Suprapubic skin (tissue), 4 donors: ENCODE measurements around the gene LITAFD. TPM values are rescaled to one million over a fixed set of nuclear protein-coding genes. Genes with fewer than 3 reads are reported as not detected.
"Not testable (repeated sequence)": the region's sequence is repeated elsewhere in the genome, so short reads cannot be mapped to it uniquely, and the experiment has no call there.

ENCODE experiments used
- DNase-seq, 2 donors: peaks; one replicate each; pipeline ENCODE4 v3.0.0-alpha.2; 2019; ENCODE audit warnings: low spot score in 2 of 2
- H3K27ac ChIP-seq: fragments of 200-600 bp; sonication (generic); one replicate; pipeline ENCODE4 v1.5.1; 2019
- H3K27me3 ChIP-seq: fragments of 200-600 bp; sonication (generic); one replicate; pipeline ENCODE4 v1.5.1; 2019
- H3K36me3 ChIP-seq: fragments of 200-600 bp; sonication (generic); one replicate; pipeline ENCODE4 v1.5.1; 2019
- H3K4me1 ChIP-seq: fragments of 200-600 bp; sonication (generic); one replicate; pipeline ENCODE4 v1.5.1; 2019
- H3K4me3 ChIP-seq: fragments of 200-600 bp; sonication (generic); one replicate; pipeline ENCODE4 v1.5.1; 2019; ENCODE audit warnings: mild to moderate bottlenecking
- H3K9me3 ChIP-seq: fragments of 200-600 bp; sonication (generic); one replicate; pipeline ENCODE4 v1.5.1; 2019
- EP300 ChIP-seq: sonication (generic); formaldehyde crosslinking; IDR thresholded peaks from one replicate; pipeline ENCODE4 v1.6.1; 2017; ENCODE audit warnings: antibody characterized with exemption
- POLR2A ChIP-seq, 2 donors: fragments of 450-650 bp; IDR thresholded peaks; one replicate each; pipeline ENCODE4 v1.6.1; 2017; ENCODE audit warnings: antibody characterized with exemption in 2 of 2, mild to moderate bottlenecking in 2 of 2, moderate library complexity in 2 of 2
- POLR2AphosphoS5 ChIP-seq, 3 donors: sonication (generic); formaldehyde crosslinking; IDR thresholded peaks; one replicate each; pipeline ENCODE4 v1.6.1; 2017; ENCODE audit warnings: antibody characterized with exemption in 3 of 3
- WGBS: methylation state at CpG from one replicate; pipeline ENCODE4 v1.1.5; 2018; 5-methylcytosine and 5-hydroxymethylcytosine counted together
- total RNA-seq, 4 donors: library from RNA; depleted of rRNA; stranded (reverse); fragments of >200 nt; gene quantifications; one replicate each; pipeline ENCODE4 v1.1.0, GENCODE V29; 2016
- TF ChIP-seq, protein P1 (sequence below), 2 donors: fragments of 200-600 bp in 1 of 2; fragments of 450-650 bp in 1 of 2; sonication (generic) in 1 of 2; IDR thresholded peaks; one replicate each; pipeline ENCODE4 v1.5.1; 2016 to 2019; ENCODE audit warnings: antibody characterized with exemption in 2 of 2, mild to moderate bottlenecking in 1 of 2, moderate library complexity in 1 of 2

Gene LITAFD
- total RNA-seq, 4 donors from 2014 or later = not detected

DNA sequence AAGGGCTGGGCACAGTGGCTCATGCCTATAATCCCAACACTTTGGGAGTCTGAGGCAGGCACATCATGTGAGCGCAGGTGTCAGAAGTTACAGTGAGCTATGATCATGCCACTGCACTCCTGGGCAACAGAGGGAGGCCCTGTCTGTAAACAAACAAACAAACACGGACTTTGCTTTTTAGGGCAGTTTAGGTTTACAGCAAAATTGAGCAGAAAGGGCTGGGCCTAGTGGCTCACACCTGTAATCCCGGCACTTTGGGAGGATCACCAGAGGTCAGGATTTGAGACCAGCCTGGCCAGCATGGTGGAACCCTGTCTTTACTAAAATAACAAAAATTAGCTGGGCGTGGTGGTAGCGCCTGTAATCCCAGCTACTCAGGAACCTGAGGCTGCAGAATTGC, 10.1 kb upstream of the LITAFD start:
- TF ChIP-seq POLR2A (IDR thresholded peaks at IDR 0.05) (no peak), POLR2AphosphoS5 (IDR thresholded peaks at IDR 0.05) (no peak), EP300 (no peak)
- Histone ChIP-seq H3K4me1 (peaks cover 31% of the 10 kb centered on the region), H3K27ac (no peak overlapping the region), H3K4me3 (no peak overlapping the region), H3K9me3 (no peaks in the 10 kb centered on the region), H3K36me3 (no peaks in the 10 kb centered on the region), H3K27me3 (no peaks in the 10 kb centered on the region)
- no peak for DNase-seq
- 94% methylated on average over 5 of the region's 5 CpGs for WGBS

DNA sequence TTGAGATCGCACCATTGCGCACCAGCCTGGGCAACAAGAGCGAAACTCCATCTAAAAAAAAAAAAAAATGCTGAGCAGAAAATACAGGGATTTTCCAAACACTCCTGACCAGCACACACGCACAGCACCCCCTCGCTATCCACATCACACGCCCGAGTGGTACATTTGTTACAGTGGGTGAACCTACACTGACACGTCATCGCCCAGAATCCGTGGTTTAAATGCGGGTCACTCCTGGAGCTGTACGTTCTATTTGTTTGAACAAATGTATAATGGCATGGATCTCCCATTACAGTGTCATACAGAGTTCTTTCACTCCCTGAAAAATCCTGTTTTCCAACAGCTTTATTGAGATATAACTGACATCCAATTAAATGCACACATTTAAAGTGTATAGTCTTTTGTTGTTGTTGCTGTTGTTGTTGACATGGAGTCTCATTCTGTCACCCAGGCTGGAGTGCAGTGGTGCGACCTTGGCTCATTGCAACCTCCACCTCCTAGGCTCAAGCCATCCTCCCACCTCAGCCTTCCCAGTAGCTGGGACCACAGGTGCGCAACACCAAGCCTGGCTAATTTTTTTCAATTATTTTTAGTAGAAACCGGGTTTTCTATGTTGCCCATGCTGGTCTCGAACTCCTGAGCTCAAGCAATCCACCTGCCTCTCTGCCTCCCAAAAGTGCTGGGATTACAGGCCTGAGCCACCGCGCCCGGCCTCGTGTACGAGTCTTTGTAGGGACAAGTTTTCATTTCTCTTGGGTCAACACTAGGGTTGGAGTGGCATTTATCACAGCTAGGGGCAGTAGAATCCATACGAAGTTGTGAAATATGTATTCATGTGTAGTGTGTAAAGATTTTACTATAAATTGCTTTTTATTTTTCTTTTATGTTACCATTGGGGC, 8.9 kb upstream of the LITAFD start:
- no peak for DNase-seq
- Histone ChIP-seq H3K4me3 (no peak overlapping the region), H3K36me3 (no peaks in the 10 kb centered on the region), H3K27ac (no peak overlapping the region), H3K27me3 (no peaks in the 10 kb centered on the region), H3K9me3 (no peaks in the 10 kb centered on the region), H3K4me1 (peaks cover 23% of the 10 kb centered on the region)
- WGBS = 89% methylated on average over 22 of the region's 22 CpGs
- TF ChIP-seq POLR2AphosphoS5 (IDR thresholded peaks at IDR 0.05) (no peak), POLR2A (IDR thresholded peaks at IDR 0.05) (no peak)
- TF ChIP-seq, protein P1, sequence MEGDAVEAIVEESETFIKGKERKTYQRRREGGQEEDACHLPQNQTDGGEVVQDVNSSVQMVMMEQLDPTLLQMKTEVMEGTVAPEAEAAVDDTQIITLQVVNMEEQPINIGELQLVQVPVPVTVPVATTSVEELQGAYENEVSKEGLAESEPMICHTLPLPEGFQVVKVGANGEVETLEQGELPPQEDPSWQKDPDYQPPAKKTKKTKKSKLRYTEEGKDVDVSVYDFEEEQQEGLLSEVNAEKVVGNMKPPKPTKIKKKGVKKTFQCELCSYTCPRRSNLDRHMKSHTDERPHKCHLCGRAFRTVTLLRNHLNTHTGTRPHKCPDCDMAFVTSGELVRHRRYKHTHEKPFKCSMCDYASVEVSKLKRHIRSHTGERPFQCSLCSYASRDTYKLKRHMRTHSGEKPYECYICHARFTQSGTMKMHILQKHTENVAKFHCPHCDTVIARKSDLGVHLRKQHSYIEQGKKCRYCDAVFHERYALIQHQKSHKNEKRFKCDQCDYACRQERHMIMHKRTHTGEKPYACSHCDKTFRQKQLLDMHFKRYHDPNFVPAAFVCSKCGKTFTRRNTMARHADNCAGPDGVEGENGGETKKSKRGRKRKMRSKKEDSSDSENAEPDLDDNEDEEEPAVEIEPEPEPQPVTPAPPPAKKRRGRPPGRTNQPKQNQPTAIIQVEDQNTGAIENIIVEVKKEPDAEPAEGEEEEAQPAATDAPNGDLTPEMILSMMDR (IDR thresholded peaks at IDR 0.05) = no peak

DNA sequence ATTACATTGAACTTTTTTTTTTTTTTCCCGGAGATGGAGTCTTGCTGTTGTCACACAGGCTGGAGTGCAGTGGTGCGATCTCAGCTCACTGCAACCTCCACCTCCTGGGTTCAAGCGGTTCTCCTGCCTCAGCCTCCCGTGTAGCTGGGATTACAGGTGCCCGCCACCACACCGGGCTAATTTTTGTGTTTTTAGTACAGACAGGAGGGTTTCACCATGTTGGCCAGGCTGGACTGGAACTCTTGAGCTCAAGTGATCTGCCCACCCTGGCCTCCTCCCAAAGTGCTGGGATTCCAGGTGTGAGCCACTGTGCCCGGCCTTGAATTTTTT, 8.3 kb upstream of the LITAFD start:
- not testable (repeated sequence) for DNase-seq, H3K4me3 ChIP-seq, H3K36me3 ChIP-seq, H3K27me3 ChIP-seq, H3K9me3 ChIP-seq, H3K27ac ChIP-seq
- peaks cover 27% of the 10 kb centered on the region for H3K4me1 ChIP-seq
- 95% methylated on average over 7 of the region's 7 CpGs for WGBS

DNA sequence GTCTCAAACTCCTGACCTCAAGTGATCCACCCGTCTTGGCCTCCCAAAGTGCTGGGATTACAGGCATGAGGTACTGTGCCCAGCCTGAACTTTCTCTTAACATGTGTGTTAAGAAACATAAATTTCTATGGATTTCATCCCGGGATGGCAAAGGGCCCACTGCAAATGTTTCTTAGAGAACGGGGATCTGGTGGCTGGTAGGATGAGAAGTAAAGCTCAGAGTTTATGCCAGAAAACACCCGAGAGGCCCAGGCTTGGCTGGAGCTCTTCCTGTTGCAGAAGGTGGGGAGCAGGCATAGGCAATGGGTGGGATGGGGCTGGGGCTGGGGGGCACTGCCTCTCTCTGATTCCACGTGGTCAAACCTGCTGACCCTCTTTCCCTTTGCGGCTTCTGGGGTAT, 7.8 kb upstream of the LITAFD start:
- WGBS = 40% methylated on average over 6 of the region's 6 CpGs
- no peaks in the 10 kb centered on the region for H3K27me3 ChIP-seq
- no peaks in the 10 kb centered on the region for H3K36me3 ChIP-seq
- no peaks in the 10 kb centered on the region for H3K9me3 ChIP-seq
- TF ChIP-seq POLR2AphosphoS5 (IDR thresholded peaks at IDR 0.05) (no peak), EP300 (no peak), POLR2A (IDR thresholded peaks at IDR 0.05) (no peak)
- TF ChIP-seq, protein P1 (IDR thresholded peaks at IDR 0.05) = no peak
- H3K4me3 ChIP-seq = no peak overlapping the region
- H3K27ac ChIP-seq = no peak overlapping the region
- DNase-seq = no peak
- peaks cover 23% of the 10 kb centered on the region for H3K4me1 ChIP-seq

DNA sequence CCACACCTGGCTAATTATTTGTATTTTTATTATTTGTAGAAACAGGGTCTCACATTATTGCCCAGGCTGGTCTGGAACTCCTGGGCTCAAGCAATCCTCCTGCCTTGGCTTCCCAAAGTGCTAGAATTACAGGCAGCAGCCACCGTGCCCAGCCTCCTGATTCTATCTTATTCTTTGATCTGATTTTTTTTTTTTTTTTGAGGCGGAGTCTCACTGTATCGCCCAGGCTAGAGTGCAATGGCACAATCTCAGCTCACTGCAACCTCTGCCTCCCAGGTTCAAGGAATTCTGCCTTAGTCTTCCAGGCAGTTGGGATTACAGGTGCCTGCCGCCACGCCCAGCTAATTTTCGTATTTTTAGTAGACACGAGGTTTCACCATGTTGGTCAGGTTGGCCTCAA, 6.8 kb upstream of the LITAFD start:
- H3K4me1 ChIP-seq = peaks cover 19% of the 10 kb centered on the region
- H3K27me3 ChIP-seq, DNase-seq, H3K4me3 ChIP-seq, H3K27ac ChIP-seq, H3K9me3 ChIP-seq, H3K36me3 ChIP-seq: not testable (repeated sequence)
- 66% methylated on average over 7 of the region's 7 CpGs for WGBS

DNA sequence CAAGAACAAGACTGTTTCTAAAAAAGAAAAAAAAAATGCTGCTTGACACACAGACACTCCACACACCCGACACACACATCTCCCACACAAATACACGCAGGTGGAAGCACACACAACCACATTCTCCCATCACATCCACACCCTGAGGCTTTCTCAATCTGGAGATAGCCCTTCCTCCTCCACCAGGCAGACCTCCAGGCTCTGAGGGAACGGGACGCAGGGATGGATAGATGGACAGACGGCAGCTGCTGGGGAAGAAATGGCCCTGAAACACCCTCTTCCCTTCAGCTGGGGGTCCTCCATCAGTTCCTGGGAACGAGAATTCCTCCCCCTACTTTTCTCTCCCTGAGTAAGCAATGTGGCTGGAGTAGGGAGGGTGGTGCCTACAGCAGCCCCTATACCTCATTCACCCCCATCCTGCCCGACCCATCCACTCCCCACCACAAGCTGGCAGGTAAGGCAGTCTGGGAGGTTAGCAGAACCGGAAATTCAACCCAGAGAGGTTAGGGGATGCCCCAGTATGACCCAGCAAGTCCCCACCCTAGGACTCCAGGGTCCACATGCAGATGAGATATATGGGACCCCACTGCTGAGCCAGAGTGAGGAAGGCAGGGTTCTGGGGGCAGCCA, 4.1 kb upstream of the LITAFD start:
- Histone ChIP-seq H3K4me3 (no peak overlapping the region), H3K27ac (no peak overlapping the region), H3K4me1 (peaks cover 11% of the 10 kb centered on the region), H3K36me3 (no peaks in the 10 kb centered on the region), H3K9me3 (no peaks in the 10 kb centered on the region), H3K27me3 (no peaks in the 10 kb centered on the region)
- 57% methylated on average over 8 of the region's 8 CpGs for WGBS
- TF ChIP-seq, protein P1 (IDR thresholded peaks at IDR 0.05) = no peak
- no peak for DNase-seq
